Breast epithelium (tissue), 3 donors: ENCODE measurements around the gene FARP1.
"Not testable (repeated sequence)": the region's sequence is repeated elsewhere in the genome, so short reads cannot be mapped to it uniquely, and the experiment has no call there.

ENCODE experiments used
- POLR2A ChIP-seq: fragments of 450-650 bp; IDR thresholded peaks from one replicate; pipeline ENCODE4 v1.6.1; 2016; ENCODE audit warnings: antibody characterized with exemption, mild to moderate bottlenecking, moderate library complexity
- TF ChIP-seq, protein P1 (sequence below), 3 donors: fragments of 450-650 bp; IDR thresholded peaks; one replicate each; pipeline ENCODE4 v1.5.1; 2016 to 2017; ENCODE audit warnings: antibody characterized with exemption in 3 of 3, mild to moderate bottlenecking in 3 of 3, moderate library complexity in 3 of 3

DNA sequence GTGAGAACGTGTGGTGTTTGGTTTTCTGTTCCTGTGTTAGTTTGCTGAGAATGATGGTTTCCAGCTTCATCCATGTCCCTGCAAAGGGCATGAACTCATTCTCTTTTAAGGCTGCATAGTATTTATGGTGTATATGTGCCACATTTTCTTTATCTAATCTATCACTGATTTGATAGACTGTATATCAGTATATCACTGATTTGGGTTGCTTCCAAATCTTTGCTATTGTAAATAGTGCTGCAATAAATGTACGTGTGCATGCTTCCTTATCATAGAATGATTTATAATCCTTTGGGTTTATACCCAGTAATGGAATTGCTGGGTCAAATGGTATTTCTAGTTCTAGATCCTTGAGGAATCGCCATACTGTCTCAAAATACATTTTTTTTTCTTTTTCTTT is 128.8 kb downstream of the FARP1 start:
- TF ChIP-seq, protein P1, sequence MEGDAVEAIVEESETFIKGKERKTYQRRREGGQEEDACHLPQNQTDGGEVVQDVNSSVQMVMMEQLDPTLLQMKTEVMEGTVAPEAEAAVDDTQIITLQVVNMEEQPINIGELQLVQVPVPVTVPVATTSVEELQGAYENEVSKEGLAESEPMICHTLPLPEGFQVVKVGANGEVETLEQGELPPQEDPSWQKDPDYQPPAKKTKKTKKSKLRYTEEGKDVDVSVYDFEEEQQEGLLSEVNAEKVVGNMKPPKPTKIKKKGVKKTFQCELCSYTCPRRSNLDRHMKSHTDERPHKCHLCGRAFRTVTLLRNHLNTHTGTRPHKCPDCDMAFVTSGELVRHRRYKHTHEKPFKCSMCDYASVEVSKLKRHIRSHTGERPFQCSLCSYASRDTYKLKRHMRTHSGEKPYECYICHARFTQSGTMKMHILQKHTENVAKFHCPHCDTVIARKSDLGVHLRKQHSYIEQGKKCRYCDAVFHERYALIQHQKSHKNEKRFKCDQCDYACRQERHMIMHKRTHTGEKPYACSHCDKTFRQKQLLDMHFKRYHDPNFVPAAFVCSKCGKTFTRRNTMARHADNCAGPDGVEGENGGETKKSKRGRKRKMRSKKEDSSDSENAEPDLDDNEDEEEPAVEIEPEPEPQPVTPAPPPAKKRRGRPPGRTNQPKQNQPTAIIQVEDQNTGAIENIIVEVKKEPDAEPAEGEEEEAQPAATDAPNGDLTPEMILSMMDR (IDR thresholded peaks at IDR 0.05): not testable (repeated sequence)
- not testable (repeated sequence) for TF ChIP-seq POLR2A
